GM19372 (cell line): Measurements from ENCODE around the gene ADIPOQ.
A peak's percentile ranks its signal among the peaks of the same experiment; 100 is the strongest.
"Not testable (repeated sequence)": the region's sequence is repeated elsewhere in the genome, so short reads cannot be mapped to it uniquely, and the experiment has no call there.

Experiments
- ATAC-seq: cut with Tn5 transposase; IDR thresholded peaks from one replicate; pipeline ENCODE4 v1.9.1; 2021; ENCODE audit warnings: mild to moderate bottlenecking, low read depth, moderate library complexity; ENCODE audit not compliant: unreplicated experiment

ADIPOQ gene

DNA sequence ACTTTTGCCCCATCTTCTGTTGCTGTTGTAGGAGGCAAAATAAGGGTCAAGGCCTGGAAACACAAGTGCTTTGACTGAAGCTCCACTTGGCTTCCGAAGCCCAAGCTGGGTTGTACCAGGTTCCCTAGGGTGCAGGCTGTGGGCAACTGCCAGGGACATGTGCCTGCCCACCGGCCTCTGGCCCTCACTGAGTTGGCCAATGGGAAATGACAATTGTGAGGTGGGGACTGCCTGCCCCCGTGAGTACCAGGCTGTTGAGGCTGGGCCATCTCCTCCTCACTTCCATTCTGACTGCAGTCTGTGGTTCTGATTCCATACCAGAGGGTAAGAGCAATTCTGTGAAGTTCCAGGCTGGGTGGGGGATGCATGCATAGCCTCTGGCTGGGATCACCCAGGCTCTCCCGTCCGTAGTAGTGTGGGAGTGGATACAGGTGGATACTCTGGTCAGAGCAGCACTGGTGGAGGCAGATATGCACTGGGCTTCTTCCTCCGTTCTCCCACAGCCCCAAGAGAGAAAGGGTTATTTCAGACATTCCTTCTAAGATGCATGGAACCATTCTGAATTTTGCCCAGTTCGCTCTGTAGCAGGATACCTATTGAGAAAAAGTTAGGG is at the start of gene ADIPOQ:
Gene ADIPOQ, plus strand, starts transcription at position 285 of the 613 bp plus-strand sequence. CDS start 10,349 bp downstream, outside the sequence.
- no peak for ATAC-seq

DNA sequence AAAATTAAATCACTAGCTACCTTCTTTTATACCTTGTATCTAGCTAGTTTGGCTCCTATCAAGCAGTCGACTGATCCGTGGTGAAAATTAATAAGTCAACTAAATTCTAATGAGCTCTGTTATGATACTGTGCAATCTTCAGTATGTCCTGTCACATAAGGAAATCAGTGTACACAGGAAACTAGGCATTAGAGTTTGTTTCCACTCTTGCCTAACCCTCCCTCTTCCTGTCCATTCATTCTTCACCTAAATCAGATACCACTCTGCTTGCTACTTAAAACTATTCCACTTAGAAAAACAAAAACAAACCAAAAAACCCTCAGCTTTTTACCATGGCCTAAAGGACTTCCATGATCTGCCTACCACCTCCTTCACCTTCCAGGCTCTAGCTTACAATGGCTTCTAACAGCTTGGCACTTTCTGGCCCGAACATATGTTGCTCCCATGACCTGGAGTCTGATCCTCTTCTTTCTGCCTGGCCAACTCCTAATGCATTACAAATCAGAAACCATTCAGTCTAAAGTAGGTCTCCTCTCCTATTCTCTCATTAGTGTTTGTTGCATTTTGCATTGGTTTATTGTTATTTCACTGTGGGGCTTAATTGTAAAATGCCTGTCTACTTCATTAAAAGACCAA is 44.2 kb upstream of the ADIPOQ start:
- no peak for ATAC-seq

DNA sequence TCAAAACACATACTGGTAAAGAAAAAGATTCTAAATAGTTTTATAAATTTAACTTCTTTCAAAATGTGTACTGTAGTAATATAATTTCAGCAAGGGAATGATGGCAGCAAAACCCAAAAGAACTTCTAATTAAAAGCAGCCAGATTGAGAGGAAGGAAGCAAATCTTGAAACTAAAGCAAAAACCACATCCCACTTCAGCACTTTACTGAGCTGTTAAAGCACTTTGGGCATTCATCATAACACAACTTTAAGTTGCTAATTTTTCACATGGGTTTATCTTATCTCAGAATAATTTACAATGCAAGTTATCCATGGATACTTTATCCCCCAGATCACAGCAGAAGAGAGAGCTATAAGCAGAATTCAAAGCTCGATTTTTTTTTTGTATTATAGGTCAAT is 42.2 kb upstream of the ADIPOQ start:
- no peak for ATAC-seq

GRCh38 chr3:186802701-186803100 is 39.8 kb upstream of the ADIPOQ start:
- no peak for ATAC-seq

DNA sequence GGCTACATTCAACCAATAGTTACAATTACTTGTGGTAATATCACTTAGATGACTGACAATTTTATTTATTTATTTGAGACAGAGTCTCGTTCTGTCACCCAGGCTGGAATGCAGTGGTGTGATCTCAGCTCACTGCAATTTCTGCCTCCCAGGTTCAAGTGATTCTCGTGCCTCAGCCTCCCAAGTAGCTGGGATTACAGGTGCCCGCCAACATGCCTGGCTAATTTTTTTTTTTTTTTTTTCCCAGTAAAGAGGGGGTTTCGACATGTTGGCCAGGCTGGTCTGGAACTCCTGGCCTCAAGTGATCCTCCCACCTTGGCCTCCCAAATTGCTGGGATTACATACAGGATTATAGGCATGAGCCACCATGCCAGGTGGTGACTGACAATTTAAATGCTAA is 39.1 kb upstream of the ADIPOQ start:
- ATAC-seq, result not testable (repeated sequence)

- peak; percentile 87 for ATAC-seq
These were observed 36.1 kb upstream of the ADIPOQ start, which contains the start of gene RFC4 for GRCh38 chr3:186806089-186807055. RFC4 (minus strand) TSS chr3:186806482; CDS start chr3:186804713, 1,769 bp downstream.

DNA sequence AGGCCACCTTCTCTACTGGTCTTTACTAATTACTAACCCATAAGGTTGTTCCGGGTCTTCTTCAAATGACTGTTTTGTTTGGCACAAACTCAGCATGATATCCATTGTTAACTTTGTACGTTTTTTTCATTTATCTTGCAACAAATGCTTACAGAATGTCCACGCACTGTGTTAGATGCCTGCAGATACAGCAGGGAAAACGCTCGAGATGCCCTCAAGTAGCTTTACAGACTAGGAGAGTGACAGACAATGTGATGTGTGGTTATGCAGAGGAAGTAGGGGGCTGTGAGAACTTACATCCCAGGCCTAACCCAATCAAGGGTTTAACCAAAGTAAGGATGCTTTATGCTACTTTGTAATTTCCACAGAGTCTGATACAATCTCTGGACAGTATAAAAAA is 35.3 kb upstream of the ADIPOQ start:
- ATAC-seq, result no peak

DNA sequence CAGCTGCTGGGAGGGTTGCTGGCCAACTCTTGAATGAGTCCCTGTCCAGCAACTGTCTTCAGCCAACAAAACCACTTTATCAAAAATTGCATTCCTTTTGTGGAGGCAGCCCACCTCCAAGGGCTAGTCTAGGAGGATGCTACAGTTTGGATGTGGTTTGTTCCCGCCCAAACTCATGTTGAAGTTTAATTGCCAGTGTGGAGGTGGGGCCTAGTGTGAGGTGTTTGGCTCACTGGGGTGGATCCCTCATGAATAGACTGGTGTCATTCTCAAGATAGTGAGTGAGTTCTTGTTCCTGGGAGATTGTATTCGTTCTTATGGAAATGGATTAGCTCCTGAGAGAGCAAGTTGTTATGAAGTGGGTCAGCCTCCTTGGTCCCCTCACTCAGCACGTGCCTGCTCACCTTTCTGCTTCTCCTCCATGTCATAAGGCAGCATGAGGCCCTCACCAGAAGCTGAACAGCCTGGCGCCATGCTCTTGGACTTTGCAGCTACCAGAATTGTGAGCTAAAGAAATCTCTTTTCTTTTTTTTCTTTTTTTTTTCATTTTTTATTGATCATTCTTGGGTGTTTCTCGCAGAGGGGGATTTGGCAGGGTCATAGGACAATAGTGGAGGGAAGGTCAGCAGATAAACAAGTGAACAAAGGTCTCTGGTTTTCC is 32.0 kb upstream of the ADIPOQ start:
- ATAC-seq, result no peak

DNA sequence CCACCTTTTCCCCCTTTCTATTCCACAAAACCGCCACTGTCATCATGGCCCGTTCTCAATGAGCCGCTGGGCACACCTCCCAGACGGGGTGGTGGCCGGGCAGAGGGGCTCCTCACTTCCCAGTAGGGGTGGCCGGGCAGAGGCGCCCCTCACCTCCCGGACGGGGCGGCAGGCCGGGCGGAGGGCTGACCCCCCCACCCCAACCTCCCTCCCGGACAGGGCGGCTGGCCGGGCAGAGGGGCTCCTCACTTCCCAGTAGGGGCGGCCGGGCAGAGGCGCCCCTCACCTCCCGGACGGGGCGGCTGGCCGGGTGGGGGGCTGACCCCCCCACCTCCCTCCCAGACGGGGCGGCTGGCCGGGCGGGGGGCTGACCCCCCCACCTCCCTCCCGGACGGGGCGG is 31.2 kb upstream of the ADIPOQ start:
- not testable (repeated sequence) for ATAC-seq

DNA sequence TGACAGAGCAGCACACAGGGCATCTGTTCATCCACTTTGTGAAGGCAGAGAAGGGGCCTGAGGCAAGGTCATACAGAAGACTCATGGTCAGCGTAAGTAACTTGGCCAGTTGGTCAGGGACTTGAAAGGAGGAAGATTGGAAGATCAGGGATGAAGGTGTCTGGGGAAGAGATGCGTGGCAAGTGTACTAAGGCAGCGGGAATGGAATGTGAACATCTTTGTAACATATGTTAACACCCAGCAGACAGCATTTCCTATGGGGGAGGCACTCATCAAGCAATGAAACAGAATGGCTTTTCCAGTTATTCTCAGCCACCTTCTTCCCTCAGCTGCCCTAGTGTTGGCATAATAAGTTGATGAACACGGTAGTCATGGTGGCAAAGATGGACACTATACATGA is 28.4 kb upstream of the ADIPOQ start:
- no peak for ATAC-seq

GRCh38 chr3:186815435-186815834 is 27.1 kb upstream of the ADIPOQ start:
- no peak for ATAC-seq

GRCh38 chr3:186818516-186818915 is 24.0 kb upstream of the ADIPOQ start:
- no peak for ATAC-seq

DNA sequence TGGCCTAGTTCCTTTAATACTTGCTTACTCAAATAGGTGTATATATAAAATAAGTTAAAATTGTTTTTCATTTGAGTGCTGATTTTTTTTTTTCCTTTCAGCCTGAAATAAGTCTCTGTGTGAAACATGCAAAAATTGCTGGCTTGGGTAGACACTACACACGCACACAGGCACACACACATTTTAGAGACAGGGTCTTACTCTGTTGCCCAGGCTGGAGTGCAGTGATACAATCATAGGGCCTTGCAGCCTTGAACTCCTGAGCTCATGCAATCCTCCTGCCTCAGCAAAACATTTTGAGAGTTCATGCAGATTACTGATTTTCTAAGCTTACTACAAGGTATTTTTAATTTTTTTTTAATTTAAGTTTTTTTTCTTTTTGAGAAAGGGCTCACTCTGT is 23.6 kb upstream of the ADIPOQ start:
- ATAC-seq, result no peak

GRCh38 chr3:186821429-186822387 is 20.8 kb upstream of the ADIPOQ start:
- ATAC-seq, result no peak

- ATAC-seq, result not testable (repeated sequence)
These were observed 20.1 kb upstream of the ADIPOQ start for GRCh38 chr3:186822388-186822759.

GRCh38 chr3:186823386-186823785 is 19.1 kb upstream of the ADIPOQ start:
- no peak for ATAC-seq

GRCh38 chr3:186824430-186825139 is 17.9 kb upstream of the ADIPOQ start:
- no peak for ATAC-seq

GRCh38 chr3:186825294-186825821 is 17.2 kb upstream of the ADIPOQ start:
- no peak for ATAC-seq
